Vagina (tissue), 2 donors: ENCODE results near the gene PRICKLE2.

ENCODE experiments used
- CTCF ChIP-seq, 3 experiments: fragments of 450-650 bp in 2 of 3; fragments of 200-600 bp in 1 of 3; sonication (generic) in 1 of 3; IDR thresholded peaks; one replicate each; pipeline ENCODE4 v1.5.1; 2017 to 2019; ENCODE audit warnings: antibody characterized with exemption in 3 of 3, mild to moderate bottlenecking in 2 of 3, moderate library complexity in 2 of 3
- POLR2A ChIP-seq, 2 donors: fragments of 450-650 bp; IDR thresholded peaks; one replicate each; pipeline ENCODE4 v1.6.1; 2017; ENCODE audit warnings: antibody characterized with exemption in 2 of 2, mild to moderate bottlenecking in 2 of 2, moderate library complexity in 2 of 2
- POLR2AphosphoS5 ChIP-seq, 2 donors: sonication (generic); formaldehyde crosslinking; IDR thresholded peaks; one replicate each; pipeline ENCODE4 v1.9.0; 2017; ENCODE audit warnings: antibody characterized with exemption in 2 of 2, mild to moderate bottlenecking in 2 of 2, low read depth in 1 of 2; ENCODE audit not compliant: insufficient read depth in 1 of 2

- no peak for TF ChIP-seq POLR2A (IDR thresholded peaks at IDR 0.05)
- TF ChIP-seq CTCF (IDR thresholded peaks at IDR 0.05) = no peak
- no peak for TF ChIP-seq POLR2AphosphoS5 (IDR thresholded peaks at IDR 0.05; ENCODE audit: insufficient read depth in 1 of 2, low read depth in 1 of 2)
Observed at GRCh38 chr3:64145438-64145837, 79.8 kb downstream of the PRICKLE2 start.
